CD4-positive, alpha-beta T cell (primary cell): ENCODE data around the gene ATPAF1. TPM values are rescaled to one million over a fixed set of nuclear protein-coding genes. Genes with fewer than 3 reads are reported as not detected.

ENCODE experiments used
- ATAC-seq: fragments of 200-7000 bp; cut with Tn5 transposase; one replicate; pipeline ENCODE4 v1.10.0; 2022; ENCODE audit warnings: mild to moderate bottlenecking; ENCODE audit not compliant: poor library complexity
- CTCF ChIA-PET: fragments of 350-600 bp; sonication (Branson Sonifier 250); formaldehyde crosslinking; loops from one replicate; lab custom pipeline; 2021; ENCODE audit warnings: antibody characterized with exemption, inconsistent platforms; lab: Charles Lee
- POLR2A ChIA-PET: fragments of 350-600 bp; sonication (Branson Sonifier 250); formaldehyde crosslinking; loops from one replicate; lab custom pipeline; 2021; ENCODE audit warnings: antibody characterized with exemption, inconsistent platforms; lab: Charles Lee
- DNase-seq, 14 experiments: peaks; one replicate each; pipeline ENCODE4 v3.0.0-alpha.2; 2013 to 2020; ENCODE audit warnings: mixed read lengths in 2 of 14
- H3K27ac ChIP-seq, 2 donors: one replicate each; pipeline versions ENCODE4 v1.5.1 to v1.7.0; 2013; ENCODE audit warnings: low read length in 2 of 2, low read depth in 1 of 2, mild to moderate bottlenecking in 1 of 2
- H3K27me3 ChIP-seq, 2 experiments: 1 replicate in 1 of 2; 2 replicates in 1 of 2; pipeline versions ENCODE4 v1.6.1 to v1.7.0; 2013; ENCODE audit warnings: low read length in 2 of 2, control low read depth in 1 of 2, mild to moderate bottlenecking in 1 of 2, moderate library complexity in 1 of 2; ENCODE audit not compliant: insufficient read depth in 2 of 2, control insufficient read depth in 1 of 2
- H3K36me3 ChIP-seq: one replicate; pipeline ENCODE4 v1.6.1; 2013; ENCODE audit warnings: low read length, control low read depth; ENCODE audit not compliant: insufficient read depth
- H3K4me1 ChIP-seq: one replicate; pipeline ENCODE4 v1.6.1; 2013; ENCODE audit warnings: low read length, control low read depth; ENCODE audit not compliant: insufficient read depth
- H3K4me3 ChIP-seq: one replicate; pipeline ENCODE4 v1.5.1; 2013; ENCODE audit warnings: mild to moderate bottlenecking, low read length, moderate library complexity
- H3K9me3 ChIP-seq, 2 experiments: 1 replicate in 1 of 2; 2 replicates in 1 of 2; pipeline versions ENCODE4 v1.6.1 to v1.7.0; 2013; ENCODE audit warnings: low read length in 2 of 2, mild to moderate bottlenecking in 2 of 2, control low read depth in 1 of 2, moderate library complexity in 1 of 2; ENCODE audit not compliant: control insufficient read depth in 1 of 2, insufficient read depth in 1 of 2
- H3K27ac Mint-ChIP-seq: one replicate; pipeline ENCODE4 v1.8.0; 2020; ENCODE audit warnings: mixed read lengths
- H3K27me3 Mint-ChIP-seq: one replicate; pipeline ENCODE4 v1.8.0; 2021; ENCODE audit warnings: mixed read lengths
- H3K36me3 Mint-ChIP-seq: one replicate; pipeline ENCODE4 v1.8.0; 2021; ENCODE audit warnings: low read depth, mixed read lengths
- H3K4me1 Mint-ChIP-seq: one replicate; pipeline ENCODE4 v1.8.0; 2021; ENCODE audit warnings: low read depth, mixed read lengths
- H3K4me3 Mint-ChIP-seq: one replicate; pipeline ENCODE4 v1.8.0; 2020; ENCODE audit warnings: mild to moderate bottlenecking, mixed read lengths
- H3K9me3 Mint-ChIP-seq: one replicate; pipeline ENCODE4 v1.8.0; 2020; ENCODE audit warnings: mixed read lengths
- CTCF ChIP-seq: fragments of 200-600 bp; IDR thresholded peaks from one replicate; pipeline ENCODE4 v1.8.0; 2022; ENCODE audit warnings: antibody characterized with exemption, mild to moderate bottlenecking
- intact Hi-C, 2 experiments: fragments of 100-400 bp; cut with DNase I in 1 of 2; cut with micrococcal nuclease in 1 of 2; formaldehyde crosslinking; loops; one replicate each; pipeline versions ENCODE4 v1.15.1 to v1.9.0; 2023 to 2025; cut with DNase I, micrococcal nuclease
- total RNA-seq, 174 experiments: library from RNA in 2 of 174; stranded (reverse) in 2 of 174; gene quantifications; one replicate each; pipeline ENCODE4 v1.2.3 and lab custom pipeline; 2021 to 2026

The ATPAF1 gene
- total RNA-seq, 2 experiments from 2014 or later, result 10.1 to 12.4 TPM

GRCh38 chr1:46714976-46715375, 46.8 kb upstream of the ATPAF1 start:
- intact Hi-C loops, result loop anchor here (5.0 to 10.0 kb wide), 7 partner anchors 48 to 1760 kb away; partner anchors contain the start of genes MOB3C (in 2 of the 2), ATPAF1 (in 1 of the 2), MKNK1 (in 1 of the 2) and NSUN4 (in 1 of the 2)
- no peak overlapping the region for H3K27ac ChIP-seq
- H3K27me3 ChIP-seq, result no peaks in the 10 kb centered on the region
- no peak overlapping the region for H3K4me3 ChIP-seq
- ChIA-PET POLR2A (interaction anchor here (0.5 kb wide), 1 partner anchor 43 kb away, joined by 3 read pairs; the partner anchor contains the start of gene TEX38), CTCF (interaction anchor here (3.1 kb wide), 1 partner anchor 10 kb away, joined by 14 read pairs; no protein-coding TSS in a partner anchor)
- H3K4me3 Mint-ChIP-seq, result peak overlapping the region; percentile 13
- no peak overlapping the region for H3K27ac Mint-ChIP-seq
- DNase-seq (no peak), ATAC-seq (no peak)
- H3K9me3 Mint-ChIP-seq, result no peaks in the 10 kb centered on the region
- peaks cover 57% of the 10 kb centered on the region for H3K36me3 ChIP-seq
- TF ChIP-seq CTCF, result no peak
- no peaks in the 10 kb centered on the region for H3K9me3 ChIP-seq
- H3K27me3 Mint-ChIP-seq, result no peaks in the 10 kb centered on the region
- peaks cover 71% of the 10 kb centered on the region for H3K4me1 Mint-ChIP-seq
- peaks cover 83% of the 10 kb centered on the region for H3K36me3 Mint-ChIP-seq
- peaks cover 28% of the 10 kb centered on the region for H3K4me1 ChIP-seq

GRCh38 chr1:46708121-46708520, 40.0 kb upstream of the ATPAF1 start:
- Histone ChIP-seq H3K27me3 (no peaks in the 10 kb centered on the region), H3K4me3 (no peak overlapping the region), H3K27ac (no peak overlapping the region), H3K9me3 (no peaks in the 10 kb centered on the region), H3K4me1 (peaks cover 2% of the 10 kb centered on the region), H3K36me3 (peaks cover 92% of the 10 kb centered on the region)
- ATAC-seq (no peak), DNase-seq (no peak)
- H3K9me3 Mint-ChIP-seq, result no peaks in the 10 kb centered on the region
- H3K4me3 Mint-ChIP-seq, result no peak overlapping the region
- CTCF ChIA-PET, result interaction anchor here (0.6 to 0.7 kb wide), 2 partner anchors 31 to 34 kb away, joined by 3 read pairs; no protein-coding TSS in a partner anchor
- no peaks in the 10 kb centered on the region for H3K27me3 Mint-ChIP-seq
- no peak overlapping the region for H3K27ac Mint-ChIP-seq
- no peak for TF ChIP-seq CTCF
- peaks cover 31% of the 10 kb centered on the region for H3K4me1 Mint-ChIP-seq
- peaks cover 93% of the 10 kb centered on the region for H3K36me3 Mint-ChIP-seq
- intact Hi-C loops, result no loop called here
- POLR2A ChIA-PET, result interaction anchor here (0.5 to 1.5 kb wide), 3 partner anchors 10 to 448 kb away, joined by 3 to 4 read pairs (median 3); partner anchors contain the start of gene EFCAB14

- Histone ChIP-seq H3K4me1 (peaks cover 2% of the 10 kb centered on the region), H3K36me3 (peaks cover 89% of the 10 kb centered on the region), H3K27me3 (no peaks in the 10 kb centered on the region), H3K4me3 (no peak overlapping the region), H3K27ac (no peak overlapping the region), H3K9me3 (no peaks in the 10 kb centered on the region)
- H3K9me3 Mint-ChIP-seq, result no peaks in the 10 kb centered on the region
- peaks cover 98% of the 10 kb centered on the region for H3K36me3 Mint-ChIP-seq
- intact Hi-C loops, result no loop called here
- DNase-seq (no peak), ATAC-seq (no peak)
- ChIA-PET CTCF (no interaction called here), POLR2A (no interaction called here)
- no peak for TF ChIP-seq CTCF
- H3K4me3 Mint-ChIP-seq, result no peak overlapping the region
- H3K27ac Mint-ChIP-seq, result no peak overlapping the region
- peaks cover 36% of the 10 kb centered on the region for H3K4me1 Mint-ChIP-seq
- no peaks in the 10 kb centered on the region for H3K27me3 Mint-ChIP-seq
Observed at GRCh38 chr1:46705408-46705807, 37.2 kb upstream of the ATPAF1 start.
